Duodenal mucosa (tissue), 2 donors: ENCODE data around the gene ASGR2.
"Not testable (repeated sequence)": the region's sequence is repeated elsewhere in the genome, so short reads cannot be mapped to it uniquely, and the experiment has no call there.

Experiments used
- H3K27ac ChIP-seq: one replicate; pipeline ENCODE4 v1.7.0; 2013; ENCODE audit warnings: low read depth, low read length
- H3K27me3 ChIP-seq, 2 donors: one replicate each; pipeline ENCODE4 v1.7.0; 2013; ENCODE audit warnings: low read length in 2 of 2, control low read depth in 1 of 2; ENCODE audit not compliant: insufficient read depth in 2 of 2, control insufficient read depth in 1 of 2
- H3K36me3 ChIP-seq, 2 donors: one replicate each; pipeline ENCODE4 v1.7.0; 2013; ENCODE audit warnings: low read length in 2 of 2, control low read depth in 1 of 2; ENCODE audit not compliant: insufficient read depth in 2 of 2, control insufficient read depth in 1 of 2
- H3K4me1 ChIP-seq, 2 donors: one replicate each; pipeline ENCODE4 v1.7.0; 2013; ENCODE audit warnings: low read length in 2 of 2, control low read depth in 1 of 2; ENCODE audit not compliant: insufficient read depth in 2 of 2, control insufficient read depth in 1 of 2
- H3K4me3 ChIP-seq, 2 donors: one replicate each; pipeline ENCODE4 v1.7.0; 2013; ENCODE audit warnings: low read length in 2 of 2, low read depth in 1 of 2
- H3K9ac ChIP-seq, 2 donors: one replicate each; pipeline ENCODE4 v1.7.0; 2013; ENCODE audit warnings: low read length in 2 of 2, low read depth in 1 of 2
- H3K9me3 ChIP-seq, 2 donors: one replicate each; pipeline ENCODE4 v1.7.0; 2013; ENCODE audit warnings: low read length in 2 of 2, control low read depth in 1 of 2; ENCODE audit not compliant: control insufficient read depth in 1 of 2

Gene ASGR2

GRCh38 chr17:7100641-7101379 is 13.8 kb downstream of the ASGR2 start:
- H3K9ac ChIP-seq, H3K27ac ChIP-seq, H3K9me3 ChIP-seq, H3K36me3 ChIP-seq, H3K4me1 ChIP-seq, H3K4me3 ChIP-seq: not testable (repeated sequence)
- peaks cover 0 to 15% of the 10 kb centered on the region in 2 donors for H3K27me3 ChIP-seq

- no peak overlapping the region for H3K4me3 ChIP-seq
- no peaks in the 10 kb centered on the region for H3K4me1 ChIP-seq
- no peak overlapping the region for H3K27ac ChIP-seq
- no peak overlapping the region for H3K9ac ChIP-seq
- no peaks in the 10 kb centered on the region for H3K36me3 ChIP-seq
- H3K27me3 ChIP-seq, result peaks cover 0 to 15% of the 10 kb centered on the region in 2 donors
- no peaks in the 10 kb centered on the region for H3K9me3 ChIP-seq
Measured at GRCh38 chr17:7098802-7099459, 15.7 kb downstream of the ASGR2 start.

DNA sequence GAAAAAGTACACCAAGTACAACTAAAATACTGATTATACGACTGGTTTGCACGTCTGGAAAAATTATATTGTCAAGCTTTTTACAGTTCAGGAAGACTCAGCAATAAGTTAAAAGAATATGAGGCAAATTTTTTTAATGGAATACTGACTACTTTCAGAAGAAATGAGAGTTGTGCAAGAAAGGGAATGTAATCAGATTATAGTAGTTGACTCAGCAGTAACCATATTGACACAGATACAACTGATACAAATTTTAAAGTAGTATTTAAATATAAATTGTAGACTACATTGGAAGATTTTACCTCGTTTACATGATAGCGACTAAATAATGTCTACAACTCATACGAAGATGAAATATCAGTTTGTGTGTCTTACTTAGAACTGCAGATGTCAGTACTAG is 16.7 kb downstream of the ASGR2 start:
- H3K4me1 ChIP-seq, result no peaks in the 10 kb centered on the region
- no peak overlapping the region for H3K4me3 ChIP-seq
- H3K27me3 ChIP-seq, result peaks cover 0 to 14% of the 10 kb centered on the region in 2 donors

GRCh38 chr17:7095625-7096024 is 19.0 kb downstream of the ASGR2 start:
- Histone ChIP-seq H3K4me1 (no peaks in the 10 kb centered on the region), H3K4me3 (no peak overlapping the region), H3K27ac (no peak overlapping the region), H3K27me3 (no peaks in the 10 kb centered on the region), H3K36me3 (no peaks in the 10 kb centered on the region), H3K9me3 (no peaks in the 10 kb centered on the region), H3K9ac (no peak overlapping the region)

More for the DNA sequence above, 16.7 kb downstream of the ASGR2 start:
- no peak overlapping the region for H3K27ac ChIP-seq
- H3K9me3 ChIP-seq, result no peaks in the 10 kb centered on the region
- H3K9ac ChIP-seq, result no peak overlapping the region
- no peaks in the 10 kb centered on the region for H3K36me3 ChIP-seq

- H3K9me3 ChIP-seq, result no peaks in the 10 kb centered on the region
- no peaks in the 10 kb centered on the region for H3K4me1 ChIP-seq
- H3K27me3 ChIP-seq, result no peaks in the 10 kb centered on the region
- no peak overlapping the region for H3K9ac ChIP-seq
- H3K4me3 ChIP-seq, result peak overlapping the region in 1 of 2 donors; percentile 6
- H3K27ac ChIP-seq, result no peak overlapping the region
- no peaks in the 10 kb centered on the region for H3K36me3 ChIP-seq
Measured at GRCh38 chr17:7094652-7095019, 20.0 kb downstream of the ASGR2 start.

GRCh38 chr17:7091311-7092005 is 23.2 kb downstream of the ASGR2 start:
- H3K27me3 ChIP-seq, H3K27ac ChIP-seq, H3K9ac ChIP-seq, H3K4me1 ChIP-seq, H3K36me3 ChIP-seq, H3K4me3 ChIP-seq, H3K9me3 ChIP-seq: not testable (repeated sequence)

DNA sequence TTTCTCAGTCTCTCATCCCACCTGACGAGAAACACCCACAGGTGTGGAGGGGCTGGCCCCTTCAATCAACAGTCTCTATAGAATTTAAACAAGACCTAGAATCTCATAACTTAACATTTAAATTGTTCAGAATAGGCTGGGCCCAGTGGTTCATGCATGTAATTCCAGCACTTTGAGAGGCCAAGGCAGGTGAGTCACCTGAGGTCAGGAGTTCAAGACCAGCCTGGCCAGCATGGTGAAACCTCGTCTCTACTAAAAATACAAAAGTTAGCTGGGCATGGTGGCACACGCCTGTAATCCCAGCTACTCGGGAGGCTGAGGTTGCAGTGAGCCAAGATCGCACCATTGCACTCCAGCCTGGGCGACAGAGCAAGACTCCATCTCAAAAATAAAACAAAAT is 25.1 kb downstream of the ASGR2 start:
- not testable (repeated sequence) for H3K4me3 ChIP-seq, H3K9me3 ChIP-seq, H3K27ac ChIP-seq, H3K4me1 ChIP-seq, H3K27me3 ChIP-seq, H3K36me3 ChIP-seq, H3K9ac ChIP-seq

DNA sequence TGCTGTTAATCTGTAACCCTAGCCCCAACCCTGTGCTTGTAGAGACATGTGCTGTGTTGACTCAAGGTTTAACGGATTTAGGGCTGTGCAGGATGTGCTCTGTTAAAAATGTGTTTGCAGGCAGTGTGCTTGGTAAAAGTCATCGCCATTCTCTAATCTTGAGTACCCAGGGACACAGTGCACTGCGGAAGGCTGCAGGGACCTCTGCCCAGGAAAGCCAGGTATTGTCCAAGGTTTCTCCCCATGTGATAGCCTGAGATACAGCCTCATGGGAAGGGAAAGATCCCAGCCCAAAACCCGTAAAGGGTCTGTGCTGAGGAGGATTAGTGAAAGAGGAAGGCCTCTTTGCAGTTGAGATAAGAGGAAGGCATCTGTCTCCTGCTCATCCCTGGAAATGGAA is 26.2 kb downstream of the ASGR2 start:
- not testable (repeated sequence) for H3K4me3 ChIP-seq, H3K27me3 ChIP-seq, H3K9me3 ChIP-seq, H3K36me3 ChIP-seq, H3K4me1 ChIP-seq, H3K9ac ChIP-seq, H3K27ac ChIP-seq

DNA sequence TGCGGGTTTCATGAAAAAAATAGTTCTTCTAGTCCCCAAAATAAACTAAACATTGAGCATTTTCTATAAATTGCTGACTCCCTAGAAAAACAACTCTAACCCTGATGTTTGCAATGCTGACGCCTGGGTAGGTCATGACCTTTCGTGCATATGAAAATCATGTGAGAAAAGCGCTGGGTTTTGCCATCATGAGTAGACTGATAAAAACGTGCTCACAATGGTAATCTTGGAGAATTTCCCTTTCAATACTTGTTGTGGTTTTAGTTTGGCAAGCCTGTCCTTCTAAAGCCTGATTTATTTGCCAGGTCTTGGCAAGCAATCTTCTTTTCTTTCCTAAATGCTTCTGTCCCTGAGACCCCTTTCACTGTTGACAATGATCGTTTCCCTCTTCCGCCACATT is 30.5 kb downstream of the ASGR2 start:
- no peaks in the 10 kb centered on the region for H3K27me3 ChIP-seq
- H3K4me1 ChIP-seq, result no peaks in the 10 kb centered on the region
- H3K4me3 ChIP-seq, result no peak overlapping the region
- no peak overlapping the region for H3K27ac ChIP-seq
- no peaks in the 10 kb centered on the region for H3K9me3 ChIP-seq
- no peaks in the 10 kb centered on the region for H3K36me3 ChIP-seq
- H3K9ac ChIP-seq, result no peak overlapping the region

- H3K36me3 ChIP-seq, result no peaks in the 10 kb centered on the region
- no peak overlapping the region for H3K27ac ChIP-seq
- H3K4me3 ChIP-seq, result no peak overlapping the region
- H3K4me1 ChIP-seq, result no peaks in the 10 kb centered on the region
- no peaks in the 10 kb centered on the region for H3K9me3 ChIP-seq
- H3K27me3 ChIP-seq, result no peaks in the 10 kb centered on the region
- H3K9ac ChIP-seq, result no peak overlapping the region
Measured at GRCh38 chr17:7083592-7083991, 31.0 kb downstream of the ASGR2 start.
